Esophagus muscularis mucosa (tissue), 4 donors: ENCODE data around the gene NBEAL2. TPM values are rescaled to one million over a fixed set of nuclear protein-coding genes. Genes with fewer than 3 reads are reported as not detected.

Experiments
- DNase-seq: peaks from one replicate; pipeline ENCODE4 v3.0.0-alpha.2; 2017; ENCODE audit errors: extremely low spot score
- H3K27ac ChIP-seq, 4 donors: fragments of 200-600 bp; sonication (generic); replicated peaks in 1 of 4; 1 replicate in 3 of 4; 2 replicates in 1 of 4; pipeline ENCODE4 v1.5.1; 2016 to 2019; ENCODE audit warnings: mild to moderate bottlenecking in 1 of 4
- H3K27me3 ChIP-seq, 4 donors: fragments of 200-600 bp; sonication (generic); one replicate each; pipeline versions ENCODE4 v1.5.1 to v1.6.0; 2016 to 2019
- H3K36me3 ChIP-seq, 4 donors: fragments of 200-600 bp; sonication (generic); one replicate each; pipeline ENCODE4 v1.5.1; 2016 to 2019
- H3K4me1 ChIP-seq, 4 donors: fragments of 200-600 bp; sonication (generic); one replicate each; pipeline ENCODE4 v1.5.1; 2016 to 2019
- H3K4me3 ChIP-seq, 4 donors: fragments of 200-600 bp; sonication (generic); 1 replicate in 2 of 4; 2 replicates in 2 of 4; pipeline ENCODE4 v1.5.1; 2016 to 2019; ENCODE audit warnings: mild to moderate bottlenecking in 4 of 4, moderate library complexity in 1 of 4
- H3K9me3 ChIP-seq, 4 donors: fragments of 200-600 bp; sonication (generic); 1 replicate in 3 of 4; 2 replicates in 1 of 4; pipeline ENCODE4 v1.5.1; 2016 to 2019
- CTCF ChIP-seq, 3 experiments: fragments of 200-600 bp in 2 of 3; fragments of 450-650 bp in 1 of 3; sonication (generic) in 2 of 3; IDR thresholded peaks; one replicate each; pipeline ENCODE4 v1.5.1; 2017 to 2019; ENCODE audit warnings: antibody characterized with exemption in 3 of 3, mild to moderate bottlenecking in 2 of 3, moderate library complexity in 1 of 3
- EP300 ChIP-seq: sonication (generic); formaldehyde crosslinking; IDR thresholded peaks from one replicate; pipeline ENCODE4 v1.6.1; 2017; ENCODE audit warnings: antibody characterized with exemption
- POLR2A ChIP-seq: fragments of 450-650 bp; IDR thresholded peaks from one replicate; pipeline ENCODE4 v1.6.1; 2017; ENCODE audit warnings: antibody characterized with exemption, moderate library complexity, mild to moderate bottlenecking, low read depth
- POLR2AphosphoS5 ChIP-seq, 2 donors: sonication (generic); formaldehyde crosslinking; IDR thresholded peaks; one replicate each; pipeline ENCODE4 v1.6.1; 2017; ENCODE audit warnings: antibody characterized with exemption in 2 of 2
- WGBS: methylation state at CpG from one replicate; pipeline ENCODE4 v1.1.5; 2018; 5-methylcytosine and 5-hydroxymethylcytosine counted together
- intact Hi-C: fragments of 100-400 bp; cut with DNase I; formaldehyde crosslinking; loops from one replicate; pipeline ENCODE4 v1.15.1; 2023
- small RNA-seq, 3 donors: library from RNA; depleted of rRNA; stranded (forward); fragments of <200 nt; gene quantifications; one replicate each; pipeline ENCODE3, GENCODE V24; 2016
- total RNA-seq, 4 donors: library from RNA; depleted of rRNA; stranded (reverse); fragments of >200 nt; gene quantifications; one replicate each; pipeline versions ENCODE4 v1.1.0 to v1.2.1, GENCODE V29; 2016

NBEAL2 gene
- total RNA-seq, 4 donors from 2014 or later = 16.6 to 22.1 (median 21.2) TPM

- Histone ChIP-seq H3K9me3 (no peaks in the 10 kb centered on the region), H3K27ac (no peak overlapping the region), H3K4me1 (peaks cover 0 to 18% (median 11%) of the 10 kb centered on the region in 4 donors), H3K27me3 (no peaks in the 10 kb centered on the region), H3K4me3 (no peak overlapping the region), H3K36me3 (peaks cover 0 to 35% (median 21%) of the 10 kb centered on the region in 4 donors)
- TF ChIP-seq POLR2A (no peak), POLR2AphosphoS5 (IDR thresholded peaks at IDR 0.05) (no peak), CTCF (IDR thresholded peaks at IDR 0.05) (no peak)
- intact Hi-C loops = no loop called here
- DNase-seq = no peak
Measured at GRCh38 chr3:47047673-47048072, 68.2 kb downstream of the NBEAL2 start.

- Histone ChIP-seq H3K4me1 (peaks cover 0 to 15% (median 0%) of the 10 kb centered on the region in 4 donors), H3K27ac (no peak overlapping the region), H3K4me3 (no peak overlapping the region), H3K36me3 (peaks cover 8 to 40% (median 18%) of the 10 kb centered on the region in 4 donors), H3K9me3 (no peaks in the 10 kb centered on the region), H3K27me3 (no peaks in the 10 kb centered on the region)
- DNase-seq = no peak
- intact Hi-C loops = no loop called here
- no peak for TF ChIP-seq POLR2A
- TF ChIP-seq CTCF (IDR thresholded peaks at IDR 0.05) = no peak
- no peak for TF ChIP-seq POLR2AphosphoS5 (IDR thresholded peaks at IDR 0.05)
- no peak for TF ChIP-seq EP300
Measured at GRCh38 chr3:47054412-47054811, 74.9 kb downstream of the NBEAL2 start.

GRCh38 chr3:47056705-47057104 is 77.2 kb downstream of the NBEAL2 start:
- Histone ChIP-seq H3K9me3 (no peaks in the 10 kb centered on the region), H3K27me3 (no peaks in the 10 kb centered on the region), H3K4me1 (peaks cover 0 to 15% (median 0%) of the 10 kb centered on the region in 4 donors), H3K27ac (no peak overlapping the region), H3K4me3 (no peak overlapping the region), H3K36me3 (peaks cover 10 to 62% (median 27%) of the 10 kb centered on the region in 4 donors)
- intact Hi-C loops = no loop called here
- TF ChIP-seq POLR2AphosphoS5 (IDR thresholded peaks at IDR 0.05) (no peak), POLR2A (no peak), EP300 (no peak), CTCF (IDR thresholded peaks at IDR 0.05) (no peak)
- 92% methylated on average over 3 of the region's 3 CpGs for WGBS
- DNase-seq = no peak

- Histone ChIP-seq H3K27ac (no peak overlapping the region), H3K4me1 (peaks cover 0 to 15% (median 0%) of the 10 kb centered on the region in 4 donors), H3K27me3 (no peaks in the 10 kb centered on the region), H3K9me3 (no peaks in the 10 kb centered on the region), H3K4me3 (no peak overlapping the region), H3K36me3 (peaks cover 13 to 66% (median 29%) of the 10 kb centered on the region in 4 donors)
- TF ChIP-seq POLR2A = no peak
- TF ChIP-seq EP300 = no peak
- TF ChIP-seq POLR2AphosphoS5 (IDR thresholded peaks at IDR 0.05) = no peak
- TF ChIP-seq CTCF (IDR thresholded peaks at IDR 0.05) = no peak
- WGBS = over 99% methylated on average over 6 of the region's 6 CpGs
- DNase-seq = no peak
- intact Hi-C loops = no loop called here
Measured at GRCh38 chr3:47057212-47057671, 77.8 kb downstream of the NBEAL2 start.

Small RNA genes lying within 50 kb of the gene (small RNA-seq; reads per million reads assigned to genes)
- 0 reads per million in 3 donors for gene MRPL57P3

Other genes with a start within 250 kb of the NBEAL2 start
- 10 to 100 TPM in 1 of 4 donors, 1 to 10 TPM in 2, under 1 TPM in 1; 0.83 to 13.0 (median 7.7) TPM for gene MYL3, start 116.2 kb upstream of the NBEAL2 start, total RNA-seq
- gene PTH1R, start 101.9 kb upstream of the NBEAL2 start, total RNA-seq = 10 to 100 TPM in 2 of 4 donors, 1 to 10 TPM in 2; 2.1 to 26.8 (median 14.5) TPM
- gene CCDC12, start 2.9 kb upstream of the NBEAL2 start, total RNA-seq = 10 to 100 TPM; 27.5 to 54.8 (median 36.7) TPM
- gene SETD2, start 184.4 kb downstream of the NBEAL2 start, total RNA-seq = 10 to 100 TPM; 52.2 to 66.4 (median 56.8) TPM